ENCODE results near the gene FBXW7.

Gene FBXW7

GRCh38 chr4:152278172-152278504 is 257.8 kb downstream of the FBXW7 start:
- H3K9me3 ChIP-seq: no peaks in the 10 kb centered on the region

DNA sequence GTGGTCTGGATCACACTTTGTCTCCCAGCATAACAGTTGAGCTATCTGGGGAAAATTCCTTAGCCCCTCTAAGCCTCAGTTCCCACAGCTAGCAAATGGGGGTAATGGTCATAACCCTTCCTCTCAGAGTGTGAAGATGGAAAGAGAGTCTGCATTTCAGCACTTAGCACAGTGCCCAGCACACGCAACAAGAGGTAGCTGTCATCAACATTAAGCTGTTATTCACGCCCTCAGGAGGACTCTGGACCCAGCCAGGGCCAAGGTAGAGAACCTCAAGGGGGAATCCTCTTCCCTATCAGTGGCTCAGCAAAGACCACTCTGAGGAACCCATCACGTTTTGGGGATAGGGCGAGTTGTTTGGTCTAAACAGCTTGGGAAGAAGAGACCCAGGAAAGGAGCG is 258.6 kb downstream of the FBXW7 start:
- intact Hi-C loops (cut with DNase I; ENCODE audit: low total_unique reads): no loop called here
- H3K4me1 ChIP-seq: no peaks in the 10 kb centered on the region
- no peak overlapping the region for H3K4me3 ChIP-seq
- no peaks in the 10 kb centered on the region for H3K27me3 ChIP-seq
- DNase-seq: no peak
- TF ChIP-seq, protein P1, sequence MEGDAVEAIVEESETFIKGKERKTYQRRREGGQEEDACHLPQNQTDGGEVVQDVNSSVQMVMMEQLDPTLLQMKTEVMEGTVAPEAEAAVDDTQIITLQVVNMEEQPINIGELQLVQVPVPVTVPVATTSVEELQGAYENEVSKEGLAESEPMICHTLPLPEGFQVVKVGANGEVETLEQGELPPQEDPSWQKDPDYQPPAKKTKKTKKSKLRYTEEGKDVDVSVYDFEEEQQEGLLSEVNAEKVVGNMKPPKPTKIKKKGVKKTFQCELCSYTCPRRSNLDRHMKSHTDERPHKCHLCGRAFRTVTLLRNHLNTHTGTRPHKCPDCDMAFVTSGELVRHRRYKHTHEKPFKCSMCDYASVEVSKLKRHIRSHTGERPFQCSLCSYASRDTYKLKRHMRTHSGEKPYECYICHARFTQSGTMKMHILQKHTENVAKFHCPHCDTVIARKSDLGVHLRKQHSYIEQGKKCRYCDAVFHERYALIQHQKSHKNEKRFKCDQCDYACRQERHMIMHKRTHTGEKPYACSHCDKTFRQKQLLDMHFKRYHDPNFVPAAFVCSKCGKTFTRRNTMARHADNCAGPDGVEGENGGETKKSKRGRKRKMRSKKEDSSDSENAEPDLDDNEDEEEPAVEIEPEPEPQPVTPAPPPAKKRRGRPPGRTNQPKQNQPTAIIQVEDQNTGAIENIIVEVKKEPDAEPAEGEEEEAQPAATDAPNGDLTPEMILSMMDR (IDR thresholded peaks at IDR 0.05): no peak
- no peaks in the 10 kb centered on the region for H3K9me3 ChIP-seq
- no peak overlapping the region for H3K27ac ChIP-seq
- no peaks in the 10 kb centered on the region for H3K36me3 ChIP-seq

More at GRCh38 chr4:152278172-152278504, 257.8 kb downstream of the FBXW7 start:
- Histone ChIP-seq H3K4me3 (no peak overlapping the region), H3K27ac (no peak overlapping the region), H3K36me3 (no peaks in the 10 kb centered on the region), H3K4me1 (no peaks in the 10 kb centered on the region), H3K27me3 (no peaks in the 10 kb centered on the region)
- DNase-seq: no peak
- TF ChIP-seq, protein P1 (IDR thresholded peaks at IDR 0.05): no peak
- intact Hi-C loops (cut with DNase I; ENCODE audit: low total_unique reads): no loop called here

GRCh38 chr4:152273343-152273742 is 262.5 kb downstream of the FBXW7 start:
- H3K27ac ChIP-seq: no peak overlapping the region
- intact Hi-C loops (cut with DNase I; ENCODE audit: low total_unique reads): no loop called here
- H3K36me3 ChIP-seq: no peaks in the 10 kb centered on the region
- H3K4me3 ChIP-seq: no peak overlapping the region
- DNase-seq: no peak
- no peaks in the 10 kb centered on the region for H3K4me1 ChIP-seq
- H3K9me3 ChIP-seq: no peaks in the 10 kb centered on the region
- H3K27me3 ChIP-seq: no peaks in the 10 kb centered on the region
- TF ChIP-seq, protein P1 (IDR thresholded peaks at IDR 0.05): no peak
